ENCODE results near the gene MCM6. TPM values are rescaled to one million over a fixed set of nuclear protein-coding genes. Genes with fewer than 3 reads are reported as not detected.

The MCM6 gene
- polyA plus RNA-seq, 1 donor from 2014 or later, result 7.0 TPM

DNA sequence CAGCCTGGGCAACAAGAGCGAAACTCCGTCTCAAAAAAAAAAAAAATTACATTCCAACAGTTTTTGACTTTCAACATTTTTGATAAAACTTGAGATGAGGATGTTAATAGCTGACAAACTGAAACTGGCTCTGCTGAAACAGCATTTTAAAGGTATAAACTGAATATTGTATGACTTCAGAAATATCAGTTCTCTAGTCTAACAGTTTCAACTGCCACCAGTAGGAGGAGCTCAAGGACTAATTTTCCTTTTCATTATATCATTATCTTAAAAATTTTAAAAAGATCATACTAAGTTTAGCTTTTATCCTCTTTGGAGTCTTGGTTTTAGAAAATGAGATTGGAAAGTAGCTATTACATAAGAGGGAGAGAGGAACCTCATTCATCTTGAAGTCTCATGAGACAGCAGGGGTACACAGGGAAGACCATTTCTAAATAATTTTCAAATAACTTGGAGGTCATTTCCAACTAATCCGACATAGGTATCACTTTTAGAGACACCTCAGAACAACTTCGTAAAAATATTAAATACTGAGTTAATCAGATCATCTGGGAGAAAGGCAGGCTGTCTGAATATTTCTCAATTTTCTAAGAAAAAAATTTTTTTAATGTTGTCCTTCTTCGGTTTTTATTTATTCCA is 37.6 kb upstream of the MCM6 start:
- TF ChIP-seq RAD21 (conservative IDR thresholded peaks at IDR 0.05), result peak; percentile 83
- peak; percentile 80 for TF ChIP-seq SMC3 (conservative IDR thresholded peaks at IDR 0.05; ENCODE audit: poor library complexity)
- TF ChIP-seq MXI1 (conservative IDR thresholded peaks at IDR 0.05; ENCODE audit: poor library complexity, severe bottlenecking), result no peak
- no peak for TF ChIP-seq EP300 (conservative IDR thresholded peaks at IDR 0.05; ENCODE audit: poor library complexity, severe bottlenecking)
- TF ChIP-seq, protein P1, sequence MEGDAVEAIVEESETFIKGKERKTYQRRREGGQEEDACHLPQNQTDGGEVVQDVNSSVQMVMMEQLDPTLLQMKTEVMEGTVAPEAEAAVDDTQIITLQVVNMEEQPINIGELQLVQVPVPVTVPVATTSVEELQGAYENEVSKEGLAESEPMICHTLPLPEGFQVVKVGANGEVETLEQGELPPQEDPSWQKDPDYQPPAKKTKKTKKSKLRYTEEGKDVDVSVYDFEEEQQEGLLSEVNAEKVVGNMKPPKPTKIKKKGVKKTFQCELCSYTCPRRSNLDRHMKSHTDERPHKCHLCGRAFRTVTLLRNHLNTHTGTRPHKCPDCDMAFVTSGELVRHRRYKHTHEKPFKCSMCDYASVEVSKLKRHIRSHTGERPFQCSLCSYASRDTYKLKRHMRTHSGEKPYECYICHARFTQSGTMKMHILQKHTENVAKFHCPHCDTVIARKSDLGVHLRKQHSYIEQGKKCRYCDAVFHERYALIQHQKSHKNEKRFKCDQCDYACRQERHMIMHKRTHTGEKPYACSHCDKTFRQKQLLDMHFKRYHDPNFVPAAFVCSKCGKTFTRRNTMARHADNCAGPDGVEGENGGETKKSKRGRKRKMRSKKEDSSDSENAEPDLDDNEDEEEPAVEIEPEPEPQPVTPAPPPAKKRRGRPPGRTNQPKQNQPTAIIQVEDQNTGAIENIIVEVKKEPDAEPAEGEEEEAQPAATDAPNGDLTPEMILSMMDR (IDR thresholded peaks at IDR 0.05; ENCODE audit: poor library complexity, severe bottlenecking), result peak; percentile 81
- no peak for TF ChIP-seq EZH2 (IDR thresholded peaks at IDR 0.05; ENCODE audit: borderline replicate concordance, insufficient read depth, low read length, poor library complexity, severe bottlenecking)
- no peak for TF ChIP-seq TAF1 (IDR thresholded peaks at IDR 0.05; ENCODE audit: low read depth)
- TF ChIP-seq POLR2AphosphoS5 (IDR thresholded peaks at IDR 0.05), result no peak
- TF ChIP-seq, protein P2, sequence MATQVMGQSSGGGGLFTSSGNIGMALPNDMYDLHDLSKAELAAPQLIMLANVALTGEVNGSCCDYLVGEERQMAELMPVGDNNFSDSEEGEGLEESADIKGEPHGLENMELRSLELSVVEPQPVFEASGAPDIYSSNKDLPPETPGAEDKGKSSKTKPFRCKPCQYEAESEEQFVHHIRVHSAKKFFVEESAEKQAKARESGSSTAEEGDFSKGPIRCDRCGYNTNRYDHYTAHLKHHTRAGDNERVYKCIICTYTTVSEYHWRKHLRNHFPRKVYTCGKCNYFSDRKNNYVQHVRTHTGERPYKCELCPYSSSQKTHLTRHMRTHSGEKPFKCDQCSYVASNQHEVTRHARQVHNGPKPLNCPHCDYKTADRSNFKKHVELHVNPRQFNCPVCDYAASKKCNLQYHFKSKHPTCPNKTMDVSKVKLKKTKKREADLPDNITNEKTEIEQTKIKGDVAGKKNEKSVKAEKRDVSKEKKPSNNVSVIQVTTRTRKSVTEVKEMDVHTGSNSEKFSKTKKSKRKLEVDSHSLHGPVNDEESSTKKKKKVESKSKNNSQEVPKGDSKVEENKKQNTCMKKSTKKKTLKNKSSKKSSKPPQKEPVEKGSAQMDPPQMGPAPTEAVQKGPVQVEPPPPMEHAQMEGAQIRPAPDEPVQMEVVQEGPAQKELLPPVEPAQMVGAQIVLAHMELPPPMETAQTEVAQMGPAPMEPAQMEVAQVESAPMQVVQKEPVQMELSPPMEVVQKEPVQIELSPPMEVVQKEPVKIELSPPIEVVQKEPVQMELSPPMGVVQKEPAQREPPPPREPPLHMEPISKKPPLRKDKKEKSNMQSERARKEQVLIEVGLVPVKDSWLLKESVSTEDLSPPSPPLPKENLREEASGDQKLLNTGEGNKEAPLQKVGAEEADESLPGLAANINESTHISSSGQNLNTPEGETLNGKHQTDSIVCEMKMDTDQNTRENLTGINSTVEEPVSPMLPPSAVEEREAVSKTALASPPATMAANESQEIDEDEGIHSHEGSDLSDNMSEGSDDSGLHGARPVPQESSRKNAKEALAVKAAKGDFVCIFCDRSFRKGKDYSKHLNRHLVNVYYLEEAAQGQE (IDR thresholded peaks at IDR 0.05; ENCODE audit: borderline replicate concordance), result no peak
- no peaks in the 10 kb centered on the region for H3F3A ChIP-seq (ENCODE audit: insufficient read depth, low read length, poor library complexity, severe bottlenecking)

DNA sequence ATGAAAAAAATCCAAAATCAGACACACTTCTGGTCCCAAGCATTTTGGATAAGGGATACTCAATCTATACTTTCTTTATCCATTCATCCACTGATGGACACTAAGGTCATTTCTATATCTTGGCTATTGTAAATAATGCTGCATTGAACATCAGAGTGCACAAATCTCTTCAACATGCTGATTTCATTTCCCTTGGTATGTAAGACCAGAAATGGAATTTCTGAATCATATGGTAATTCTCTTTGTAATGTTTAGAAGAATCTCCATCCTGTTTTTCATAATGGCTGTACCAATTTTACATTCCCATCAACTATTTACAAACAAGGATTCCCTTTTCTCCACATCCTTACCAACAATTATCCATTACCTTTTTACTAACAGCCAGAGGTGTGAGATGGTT is 33.7 kb upstream of the MCM6 start:
- Histone ChIP-seq H3K4me3 (ENCODE audit: low read length) (no peak overlapping the region), H3K79me2 (replicated peaks; ENCODE audit: insufficient read depth, low read length) (no peaks in the 10 kb centered on the region), H3K4me2 (ENCODE audit: low read length) (no peak overlapping the region), H3K9me3 (ENCODE audit: low read length) (no peaks in the 10 kb centered on the region), H3K27ac (ENCODE audit: low read length) (no peak overlapping the region), H3F3A (ENCODE audit: insufficient read depth, low read length, poor library complexity, severe bottlenecking) (no peaks in the 10 kb centered on the region), H3K9ac (ENCODE audit: low read length) (no peak overlapping the region), H2AFZ (ENCODE audit: low read depth, low read length) (no peak overlapping the region), H3K27me3 (ENCODE audit: insufficient read depth, low read depth, low read length) (no peaks in the 10 kb centered on the region), H4K20me1 (ENCODE audit: insufficient read depth) (no peaks in the 10 kb centered on the region), H3K36me3 (ENCODE audit: insufficient read depth, low read length) (no peaks in the 10 kb centered on the region), H3K9me2 (ENCODE audit: insufficient read depth, low read length) (no peaks in the 10 kb centered on the region)
- TF ChIP-seq POLR2AphosphoS5 (IDR thresholded peaks at IDR 0.05), result no peak
- TF ChIP-seq EZH2 (IDR thresholded peaks at IDR 0.05; ENCODE audit: borderline replicate concordance, insufficient read depth, low read length, poor library complexity, severe bottlenecking), result no peak
- no peak for TF ChIP-seq TAF1 (IDR thresholded peaks at IDR 0.05; ENCODE audit: low read depth)
- no peak for TF ChIP-seq SMC3 (conservative IDR thresholded peaks at IDR 0.05; ENCODE audit: poor library complexity)
- TF ChIP-seq, protein P1 (IDR thresholded peaks at IDR 0.05; ENCODE audit: poor library complexity, severe bottlenecking), result no peak
- TF ChIP-seq RAD21 (conservative IDR thresholded peaks at IDR 0.05), result no peak
- TF ChIP-seq MXI1 (conservative IDR thresholded peaks at IDR 0.05; ENCODE audit: poor library complexity, severe bottlenecking), result no peak
- no peak for TF ChIP-seq EP300 (conservative IDR thresholded peaks at IDR 0.05; ENCODE audit: poor library complexity, severe bottlenecking)
- TF ChIP-seq, protein P2 (IDR thresholded peaks at IDR 0.05; ENCODE audit: borderline replicate concordance), result no peak

More for the DNA sequence above, 37.6 kb upstream of the MCM6 start:
- Histone ChIP-seq H2AFZ (ENCODE audit: low read depth, low read length) (no peak overlapping the region), H3K9me2 (ENCODE audit: insufficient read depth, low read length) (no peaks in the 10 kb centered on the region), H3K4me2 (ENCODE audit: low read length) (no peak overlapping the region), H3K36me3 (ENCODE audit: insufficient read depth, low read length) (no peaks in the 10 kb centered on the region), H3K9me3 (ENCODE audit: low read length) (no peaks in the 10 kb centered on the region), H3K79me2 (replicated peaks; ENCODE audit: insufficient read depth, low read length) (no peaks in the 10 kb centered on the region), H3K4me3 (ENCODE audit: low read length) (no peak overlapping the region), H3K27me3 (ENCODE audit: insufficient read depth, low read depth, low read length) (no peaks in the 10 kb centered on the region), H4K20me1 (ENCODE audit: insufficient read depth) (no peaks in the 10 kb centered on the region), H3K9ac (ENCODE audit: low read length) (no peak overlapping the region), H3K27ac (ENCODE audit: low read length) (no peak overlapping the region)
